ENCODE results near the gene ZSCAN4.

- TF ChIP-seq, protein P1, sequence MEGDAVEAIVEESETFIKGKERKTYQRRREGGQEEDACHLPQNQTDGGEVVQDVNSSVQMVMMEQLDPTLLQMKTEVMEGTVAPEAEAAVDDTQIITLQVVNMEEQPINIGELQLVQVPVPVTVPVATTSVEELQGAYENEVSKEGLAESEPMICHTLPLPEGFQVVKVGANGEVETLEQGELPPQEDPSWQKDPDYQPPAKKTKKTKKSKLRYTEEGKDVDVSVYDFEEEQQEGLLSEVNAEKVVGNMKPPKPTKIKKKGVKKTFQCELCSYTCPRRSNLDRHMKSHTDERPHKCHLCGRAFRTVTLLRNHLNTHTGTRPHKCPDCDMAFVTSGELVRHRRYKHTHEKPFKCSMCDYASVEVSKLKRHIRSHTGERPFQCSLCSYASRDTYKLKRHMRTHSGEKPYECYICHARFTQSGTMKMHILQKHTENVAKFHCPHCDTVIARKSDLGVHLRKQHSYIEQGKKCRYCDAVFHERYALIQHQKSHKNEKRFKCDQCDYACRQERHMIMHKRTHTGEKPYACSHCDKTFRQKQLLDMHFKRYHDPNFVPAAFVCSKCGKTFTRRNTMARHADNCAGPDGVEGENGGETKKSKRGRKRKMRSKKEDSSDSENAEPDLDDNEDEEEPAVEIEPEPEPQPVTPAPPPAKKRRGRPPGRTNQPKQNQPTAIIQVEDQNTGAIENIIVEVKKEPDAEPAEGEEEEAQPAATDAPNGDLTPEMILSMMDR (optimal IDR thresholded peaks at IDR 0.05 in 1 of 3, IDR thresholded peaks at IDR 0.05 in 1 of 3, conservative IDR thresholded peaks at IDR 0.05 in 1 of 3; ENCODE audit: extremely low read depth in 1 of 3, insufficient read depth in 2 of 3, low read length in 3 of 3) = no peak
- no peak for TF ChIP-seq EZH2 (IDR thresholded peaks at IDR 0.05; ENCODE audit: low read length)
Measured at GRCh38 chr19:57708641-57709361, 40.1 kb downstream of the ZSCAN4 start, which contains the start of gene ZNF154.

Measured in keratinocyte (primary cell).